ENCODE data around the gene TSC2. TPM values are rescaled to one million over a fixed set of nuclear protein-coding genes. Genes with fewer than 3 reads are reported as not detected.
A peak's percentile ranks its signal among the peaks of the same experiment; 100 is the strongest.

The TSC2 gene
- total RNA-seq, 1 donor from 2014 or later = 80.1 TPM

GRCh38 chr16:2034696-2035430 lies 12.9 kb upstream of the TSC2 start:
- H3K9me3 ChIP-seq (replicated peaks) = no peaks in the 10 kb centered on the region
- H3K4me1 ChIP-seq = peaks cover 81% of the 10 kb centered on the region
- DNase-seq = no peak
- peaks cover 45% of the 10 kb centered on the region for H3K36me3 ChIP-seq
- no peaks in the 10 kb centered on the region for H3K27me3 ChIP-seq (ENCODE audit: low read depth)
- no peak for TF ChIP-seq CTCF (IDR thresholded peaks at IDR 0.05; ENCODE audit: borderline replicate concordance)
- H3K27ac ChIP-seq (replicated peaks) = peak overlapping the region; percentile 96
- H3K4me3 ChIP-seq = peak overlapping the region; percentile 72
- intact Hi-C loops (cut with micrococcal nuclease) = no loop called here

DNA sequence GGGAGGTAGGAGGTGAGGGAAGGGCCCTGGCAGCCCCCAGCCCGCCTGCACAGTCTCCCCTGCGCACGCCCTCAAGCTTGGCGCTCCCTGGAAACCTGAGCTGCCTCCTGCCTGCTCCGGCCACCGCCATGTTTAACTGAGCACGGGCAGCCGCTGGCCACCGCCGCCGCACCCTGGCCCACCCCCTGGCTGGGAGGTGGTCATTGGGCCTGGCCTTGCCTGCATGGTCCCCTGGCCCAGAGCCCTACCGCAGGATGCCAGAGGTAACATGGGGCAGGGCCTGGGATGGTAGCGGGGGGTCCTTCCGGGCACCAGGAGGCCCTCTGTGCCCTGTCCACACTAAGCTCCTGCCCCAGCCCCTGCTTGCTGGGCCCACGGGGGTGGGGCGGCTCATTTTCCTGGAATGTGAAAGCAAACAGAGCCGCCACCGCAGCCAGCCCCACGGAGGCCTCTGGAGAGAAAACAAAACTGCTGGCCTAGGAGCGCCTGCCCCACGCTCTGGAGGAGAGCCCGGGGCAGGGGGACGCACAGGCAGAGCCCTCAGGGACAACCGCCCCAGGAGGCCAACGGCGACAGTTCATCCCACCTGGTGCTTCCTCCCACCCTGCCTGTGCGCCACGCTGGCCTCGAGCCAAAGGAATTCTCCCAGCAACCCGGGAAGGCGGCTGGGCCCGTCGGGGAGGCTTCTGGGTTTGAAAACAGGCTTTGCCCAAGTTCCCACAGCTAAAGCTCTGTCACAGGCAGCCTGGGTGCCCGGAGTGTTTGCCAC lies 12.2 kb upstream of the TSC2 start:
- Histone ChIP-seq H3K36me3 (peaks cover 39% of the 10 kb centered on the region), H3K4me1 (peaks cover 84% of the 10 kb centered on the region), H3K27ac (replicated peaks) (peak overlapping the region; percentile 96), H3K9me3 (replicated peaks) (no peaks in the 10 kb centered on the region), H3K4me3 (peak overlapping the region; percentile 72), H3K27me3 (ENCODE audit: low read depth) (no peaks in the 10 kb centered on the region)
- TF ChIP-seq CTCF (IDR thresholded peaks at IDR 0.05; ENCODE audit: borderline replicate concordance) = no peak
- peak; percentile 79 for DNase-seq
- intact Hi-C loops (cut with micrococcal nuclease) = no loop called here

GRCh38 chr16:2036200-2036966 lies 11.4 kb upstream of the TSC2 start:
- Histone ChIP-seq H3K27ac (replicated peaks) (peak overlapping the region; percentile 96), H3K9me3 (replicated peaks) (no peaks in the 10 kb centered on the region), H3K4me3 (peak overlapping the region; percentile 72), H3K27me3 (ENCODE audit: low read depth) (no peaks in the 10 kb centered on the region), H3K4me1 (peaks cover 91% of the 10 kb centered on the region), H3K36me3 (peaks cover 38% of the 10 kb centered on the region)
- TF ChIP-seq CTCF (IDR thresholded peaks at IDR 0.05; ENCODE audit: borderline replicate concordance) = no peak
- DNase-seq = no peak
- intact Hi-C loops (cut with micrococcal nuclease) = no loop called here

- no peak for TF ChIP-seq CTCF (IDR thresholded peaks at IDR 0.05; ENCODE audit: borderline replicate concordance)
- Histone ChIP-seq H3K36me3 (peaks cover 38% of the 10 kb centered on the region), H3K4me1 (peaks cover 96% of the 10 kb centered on the region), H3K27ac (replicated peaks) (peak overlapping the region; percentile 96), H3K4me3 (peak overlapping the region; percentile 72), H3K9me3 (replicated peaks) (no peaks in the 10 kb centered on the region), H3K27me3 (ENCODE audit: low read depth) (no peaks in the 10 kb centered on the region)
- intact Hi-C loops (cut with micrococcal nuclease) = no loop called here
- no peak for DNase-seq
Measured at GRCh38 chr16:2037115-2037514, 10.7 kb upstream of the TSC2 start.

- Histone ChIP-seq H3K4me1 (peaks cover 96% of the 10 kb centered on the region), H3K36me3 (peaks cover 38% of the 10 kb centered on the region), H3K9me3 (replicated peaks) (no peaks in the 10 kb centered on the region), H3K4me3 (peak overlapping the region; percentile 72), H3K27me3 (ENCODE audit: low read depth) (no peaks in the 10 kb centered on the region), H3K27ac (replicated peaks) (peak overlapping the region; percentile 96)
- no peak for TF ChIP-seq CTCF (IDR thresholded peaks at IDR 0.05; ENCODE audit: borderline replicate concordance)
- DNase-seq = no peak
- intact Hi-C loops (cut with micrococcal nuclease) = no loop called here
Measured at GRCh38 chr16:2037647-2038381, 10.0 kb upstream of the TSC2 start.

Measured in left ventricle myocardium inferior (tissue), 1 donor.